Caki2 (cell line): Measurements from ENCODE around the gene ZFAND3. TPM values are rescaled to one million over a fixed set of nuclear protein-coding genes. Genes with fewer than 3 reads are reported as not detected.

Experiments
- DNase-seq: peaks from one replicate; pipeline ENCODE4 v3.0.0-alpha.2; 2015; ENCODE audit warnings: low read depth
- in situ Hi-C: cut with HindIII; loops from 2 replicates; pipeline ENCODE4 v1.10.0; 2016; ENCODE audit warnings: low sequenced_read_pairs, low pct_unique_long_range_greater_than_20kb, mixed read lengths
- total RNA-seq: library from RNA; depleted of rRNA; stranded (reverse); fragments of >200 nt; shearing (Covaris generic); gene quantifications from 2 replicates; pipeline ENCODE4 v1.2.3, GENCODE V29; 2014; ENCODE audit warnings: low replicate concordance

ZFAND3 gene
- total RNA-seq, 1 experiment from 2014 or later: 29.4 TPM

- no peak for DNase-seq
- in situ Hi-C loops: no loop called here
Observed at GRCh38 chr6:37904590-37904989, 85.1 kb downstream of the ZFAND3 start.

GRCh38 chr6:37906121-37906520, 86.6 kb downstream of the ZFAND3 start:
- no peak for DNase-seq
- in situ Hi-C loops: no loop called here

DNA sequence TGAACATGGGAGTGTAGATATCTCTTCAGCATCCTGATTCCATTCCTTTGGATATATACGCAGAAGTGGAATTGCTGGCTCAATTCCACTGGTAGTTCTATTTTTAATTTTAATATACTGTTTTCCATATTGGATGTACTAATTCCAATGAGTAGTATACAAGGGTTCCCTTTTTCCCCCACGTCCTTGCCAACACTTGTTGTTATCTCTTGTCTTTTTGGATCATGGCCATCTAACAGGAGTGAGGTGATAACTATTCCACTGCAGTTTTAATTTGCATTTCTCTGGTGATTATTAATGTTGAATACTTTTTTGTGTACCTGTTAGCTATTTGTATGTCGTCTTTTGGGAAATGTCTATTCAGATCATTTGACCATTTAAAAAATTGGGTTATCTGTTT, 91.5 kb downstream of the ZFAND3 start:
- in situ Hi-C loops: no loop called here

DNA sequence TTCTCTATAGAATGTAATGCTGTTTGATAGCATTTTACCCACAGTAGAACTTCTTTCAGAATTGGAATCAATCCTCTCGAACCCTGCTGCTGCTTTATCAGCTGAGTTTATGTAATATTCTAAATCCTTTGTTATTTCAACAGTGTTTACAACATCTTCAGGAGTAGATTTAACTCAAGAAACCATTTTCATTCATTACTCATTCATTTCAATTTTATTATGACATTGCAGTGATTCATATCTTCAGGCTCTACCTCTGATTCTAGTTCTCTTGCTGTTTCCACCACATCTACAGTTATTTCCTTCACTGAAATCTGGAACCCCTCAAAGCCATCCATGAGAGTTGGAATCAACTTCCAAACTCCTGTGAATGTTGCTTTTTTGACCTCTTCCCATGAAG, 93.7 kb downstream of the ZFAND3 start:
- in situ Hi-C loops: no loop called here
- DNase-seq: no peak

More for the DNA sequence above, 91.5 kb downstream of the ZFAND3 start:
- DNase-seq: no peak

- DNase-seq: no peak
- in situ Hi-C loops: no loop called here
Observed at GRCh38 chr6:37915463-37915862, 95.9 kb downstream of the ZFAND3 start.

DNA sequence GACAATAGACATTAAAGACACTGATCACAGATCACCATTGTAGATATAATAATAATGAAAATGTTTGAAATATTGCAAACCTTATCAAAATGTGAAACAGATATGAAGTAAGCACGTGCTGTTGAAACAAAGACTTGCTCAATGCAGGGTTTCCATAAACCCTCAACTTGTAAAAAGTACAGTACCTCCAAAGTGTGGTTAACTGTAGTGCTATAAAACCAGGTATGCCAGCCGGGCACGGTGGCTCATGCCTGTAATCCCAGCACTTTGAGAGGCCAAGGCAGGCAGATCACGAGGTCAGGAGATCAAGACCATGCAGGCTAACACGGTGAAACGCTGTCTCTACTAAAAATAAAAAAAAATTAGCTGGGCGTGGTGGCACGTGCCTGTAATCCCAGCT, 96.6 kb downstream of the ZFAND3 start:
- in situ Hi-C loops: no loop called here
- DNase-seq: no peak

- DNase-seq: no peak
- in situ Hi-C loops: no loop called here
Observed at GRCh38 chr6:37916675-37917074, 97.1 kb downstream of the ZFAND3 start.

DNA sequence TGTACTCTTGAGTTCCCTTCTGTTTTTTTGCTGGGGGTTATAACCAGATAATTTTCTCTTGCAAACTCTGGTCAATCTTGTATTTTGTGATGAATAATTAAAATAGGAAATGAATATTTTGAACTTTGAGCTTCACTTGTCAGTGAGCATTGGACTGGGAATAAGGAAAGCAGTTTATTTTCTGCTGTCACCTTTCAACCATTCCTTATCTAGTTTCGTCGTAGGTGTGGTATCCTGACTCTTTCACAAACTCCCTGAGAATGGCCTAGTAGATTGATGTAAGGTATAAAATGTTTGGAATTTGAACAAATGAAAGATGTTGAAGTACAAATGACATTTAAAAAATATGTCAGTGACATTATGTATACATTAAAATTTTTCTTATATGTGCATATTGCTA, 98.0 kb downstream of the ZFAND3 start:
- in situ Hi-C loops: no loop called here
- DNase-seq: no peak

- in situ Hi-C loops: no loop called here
- no peak for DNase-seq
Observed at GRCh38 chr6:37919417-37920157, 100.1 kb downstream of the ZFAND3 start.

DNA sequence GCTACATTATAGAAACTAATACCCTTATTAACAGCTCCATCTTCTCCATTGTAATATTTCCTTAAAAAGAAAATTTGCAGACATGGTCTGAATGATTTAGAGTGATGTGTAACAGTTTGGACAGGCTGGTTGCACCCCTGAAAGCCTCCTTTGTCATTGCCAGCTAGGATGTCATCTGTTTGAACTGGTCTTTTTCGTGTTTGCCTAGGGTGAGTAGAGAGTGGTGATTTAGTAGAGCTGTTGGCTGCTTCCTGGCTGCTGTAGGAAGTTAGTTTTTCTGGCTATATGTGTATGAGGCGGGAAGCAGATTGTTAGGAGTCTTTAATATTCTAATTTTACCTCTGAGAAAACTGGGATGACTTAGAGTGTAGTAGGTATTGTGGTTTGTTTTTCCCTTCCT, 101.1 kb downstream of the ZFAND3 start:
- DNase-seq: no peak
- in situ Hi-C loops: no loop called here

DNA sequence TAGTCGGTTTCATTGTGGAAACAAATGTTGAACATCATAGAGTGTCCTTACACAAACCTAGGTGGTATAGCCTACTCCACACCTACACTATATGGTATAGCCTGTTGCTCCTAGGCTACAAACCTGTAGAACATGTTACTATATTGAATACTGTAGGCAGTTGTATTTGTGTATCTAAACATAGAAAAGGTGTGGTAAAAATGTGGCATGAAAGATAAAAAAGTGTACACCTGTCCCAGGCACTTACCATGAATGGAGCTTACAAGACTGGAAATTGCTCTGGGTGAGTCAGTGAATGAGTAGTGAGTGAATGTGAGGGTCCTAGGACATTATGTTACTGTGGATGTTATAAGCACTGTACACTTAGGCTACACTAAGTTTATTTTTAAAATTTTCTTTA, 103.0 kb downstream of the ZFAND3 start:
- in situ Hi-C loops: no loop called here
- no peak for DNase-seq

- DNase-seq: no peak
- in situ Hi-C loops: no loop called here
Observed at GRCh38 chr6:37923514-37923913, 104.0 kb downstream of the ZFAND3 start.

- DNase-seq: no peak
- in situ Hi-C loops: no loop called here
Observed at GRCh38 chr6:37926661-37927060, 107.1 kb downstream of the ZFAND3 start.

GRCh38 chr6:37928217-37928616, 108.7 kb downstream of the ZFAND3 start:
- DNase-seq: no peak
- in situ Hi-C loops: no loop called here

DNA sequence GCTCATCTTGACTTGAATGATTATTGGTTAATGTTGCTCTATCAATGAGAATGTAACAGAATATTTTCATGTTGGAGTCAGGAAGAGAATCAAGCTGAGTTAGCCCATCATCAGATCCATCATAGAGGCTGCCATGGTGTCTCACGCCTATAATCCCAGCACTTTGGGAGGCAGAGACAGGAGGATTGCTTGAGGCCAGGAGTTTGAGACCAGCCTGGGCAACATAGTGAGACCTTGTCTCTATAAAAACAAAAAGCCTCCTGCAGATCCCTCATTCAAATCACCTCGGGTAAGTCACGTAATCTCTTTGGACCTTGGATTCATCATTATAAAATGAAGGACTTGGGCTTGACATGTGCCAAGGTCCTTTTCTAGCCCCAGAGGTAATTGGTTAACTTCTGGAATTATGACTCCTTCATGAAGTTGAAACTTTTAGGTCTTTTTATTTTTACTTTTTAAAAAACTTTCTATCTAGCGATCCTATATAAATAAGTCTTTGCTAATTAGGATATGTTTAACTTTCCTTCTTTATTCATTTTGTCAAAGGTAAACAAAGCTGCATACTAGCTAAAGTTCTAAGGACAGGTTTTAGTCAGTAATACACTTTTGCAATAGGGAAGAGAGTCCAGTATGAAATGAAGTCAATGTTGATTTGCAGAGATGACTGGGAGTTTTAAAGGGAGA, 110.9 kb downstream of the ZFAND3 start:
- in situ Hi-C loops: no loop called here

GRCh38 chr6:37931066-37931465, 111.5 kb downstream of the ZFAND3 start:
- in situ Hi-C loops: no loop called here
- no peak for DNase-seq

More for the DNA sequence above, 110.9 kb downstream of the ZFAND3 start:
- no peak for DNase-seq

DNA sequence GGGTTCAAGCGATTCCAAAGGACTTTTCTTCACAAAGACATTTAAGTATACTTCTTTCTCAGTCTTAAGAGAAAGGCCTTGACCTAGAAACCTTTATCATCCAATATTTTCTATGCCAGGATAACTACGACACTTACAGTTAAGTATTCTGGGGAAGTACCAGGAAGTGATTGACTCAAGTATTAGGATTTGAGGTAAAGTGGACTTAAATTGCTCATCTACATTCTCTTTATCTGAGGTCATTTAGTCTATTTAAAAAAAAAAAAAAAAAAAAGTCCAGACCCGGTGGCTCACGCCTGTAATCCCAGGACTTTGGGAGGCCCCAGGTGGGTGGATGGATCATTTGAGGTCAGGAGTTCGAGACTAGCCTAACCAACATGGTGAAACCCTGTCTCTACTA, 114.7 kb downstream of the ZFAND3 start:
- no peak for DNase-seq
- in situ Hi-C loops: no loop called here

DNA sequence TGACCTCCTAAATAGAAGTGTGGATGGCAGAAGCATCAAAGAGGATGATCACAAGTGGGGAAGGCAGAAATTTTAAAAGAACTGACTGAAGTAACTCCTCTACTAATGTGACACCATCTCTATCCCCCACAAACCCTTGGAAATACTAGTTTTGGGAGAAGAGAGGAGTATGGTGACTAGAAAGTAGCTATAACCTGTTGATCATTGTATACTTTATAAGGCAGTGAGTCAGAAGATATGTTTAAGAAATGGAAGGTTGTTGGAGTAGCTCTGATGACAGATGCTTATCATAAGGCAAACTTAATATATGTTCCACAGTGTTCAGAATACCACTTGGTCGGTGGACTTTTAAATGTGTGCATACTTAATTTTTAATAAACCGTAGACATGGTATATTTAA, 116.6 kb downstream of the ZFAND3 start:
- in situ Hi-C loops: no loop called here
- no peak for DNase-seq

DNA sequence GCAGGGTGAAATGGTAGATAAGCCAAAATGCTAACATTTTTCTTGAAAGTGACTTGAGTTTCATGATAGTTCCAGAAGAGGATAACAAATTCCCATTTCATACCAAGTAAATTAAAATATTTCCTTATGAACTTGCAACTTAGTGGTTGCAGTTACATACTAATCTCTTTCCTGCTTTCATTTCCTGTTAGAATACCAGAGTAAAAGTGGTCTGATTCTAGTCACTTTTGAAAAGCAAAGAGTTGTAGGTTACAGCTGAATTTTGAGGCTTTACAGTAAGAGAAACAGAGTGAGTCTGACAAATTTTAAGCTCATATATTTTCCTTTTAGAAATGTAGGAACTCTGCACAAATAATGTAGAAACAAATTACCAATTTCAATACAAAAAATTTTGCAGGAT, 117.4 kb downstream of the ZFAND3 start:
- in situ Hi-C loops: no loop called here
- DNase-seq: no peak

GRCh38 chr6:37938909-37939308, 119.4 kb downstream of the ZFAND3 start:
- DNase-seq: no peak
- in situ Hi-C loops: no loop called here
